Neuronal stem cell (in vitro differentiated cells): ENCODE data around the gene TUBGCP6. TPM values are rescaled to one million over a fixed set of nuclear protein-coding genes. Genes with fewer than 3 reads are reported as not detected.

Experiments used
- DNase-seq: peaks from one replicate; pipeline ENCODE4 v3.0.0-alpha.2; 2013; ENCODE audit warnings: low spot score
- H2AFZ ChIP-seq: one replicate; pipeline ENCODE4 v1.6.1; 2013; ENCODE audit warnings: mild to moderate bottlenecking, low read length, inconsistent platforms
- H2AK5ac ChIP-seq: 2 replicates; pipeline ENCODE4 v1.6.1; 2013; ENCODE audit warnings: low read depth, mild to moderate bottlenecking, inconsistent platforms, low read length, moderate library complexity, mixed read lengths
- H2BK120ac ChIP-seq: 2 replicates; pipeline ENCODE4 v1.6.1; 2013; ENCODE audit warnings: low read depth, mild to moderate bottlenecking, inconsistent platforms, low read length, moderate library complexity, mixed read lengths
- H2BK12ac ChIP-seq: one replicate; pipeline ENCODE4 v1.6.1; 2013; ENCODE audit warnings: low read length, inconsistent platforms
- H2BK15ac ChIP-seq: 2 replicates; pipeline ENCODE4 v1.6.1; 2013; ENCODE audit warnings: mild to moderate bottlenecking, low read length, inconsistent platforms, mixed read lengths
- H2BK5ac ChIP-seq: one replicate; pipeline ENCODE4 v1.6.1; 2013; ENCODE audit warnings: inconsistent platforms, mild to moderate bottlenecking, low read length, moderate library complexity
- H3K14ac ChIP-seq: one replicate; pipeline ENCODE4 v1.6.1; 2013; ENCODE audit warnings: low read length, inconsistent platforms
- H3K18ac ChIP-seq: 2 replicates; pipeline ENCODE4 v1.6.1; 2013; ENCODE audit warnings: low read length, inconsistent platforms
- H3K23ac ChIP-seq: 2 replicates; pipeline ENCODE4 v1.6.1; 2013; ENCODE audit warnings: low read depth, mild to moderate bottlenecking, mixed read lengths, low read length, inconsistent platforms; ENCODE audit not compliant: poor library complexity
- H3K27ac ChIP-seq: replicated peaks from 3 replicates; pipeline ENCODE4 v1.5.1; 2013; ENCODE audit warnings: low read length, inconsistent platforms
- H3K27me3 ChIP-seq, 3 experiments: 2 replicates each; pipeline ENCODE4 v1.6.1; 2013; ENCODE audit warnings: low read length in 3 of 3, mild to moderate bottlenecking in 2 of 3, inconsistent platforms in 1 of 3, low read depth in 1 of 3, mixed read lengths in 1 of 3, moderate library complexity in 1 of 3; ENCODE audit not compliant: control insufficient read depth in 3 of 3, insufficient read depth in 3 of 3
- H3K36me3 ChIP-seq, 2 donors: replicated peaks in 1 of 2; 2 replicates each; pipeline ENCODE4 v1.6.1; 2013; ENCODE audit warnings: low read length in 2 of 2; ENCODE audit not compliant: control insufficient read depth in 2 of 2, insufficient read depth in 2 of 2
- H3K4ac ChIP-seq: 2 replicates; pipeline ENCODE4 v1.6.1; 2013; ENCODE audit warnings: inconsistent platforms, mild to moderate bottlenecking, low read length, moderate library complexity
- H3K4me1 ChIP-seq, 2 donors: 1 replicate in 1 of 2; 2 replicates in 1 of 2; pipeline ENCODE4 v1.6.1; 2013; ENCODE audit warnings: low read length in 2 of 2, low read depth in 1 of 2; ENCODE audit not compliant: control insufficient read depth in 2 of 2, insufficient read depth in 1 of 2
- H3K4me2 ChIP-seq: one replicate; pipeline ENCODE4 v1.6.1; 2013; ENCODE audit warnings: mild to moderate bottlenecking, low read length, inconsistent platforms; ENCODE audit not compliant: insufficient read depth, poor library complexity, severe bottlenecking
- H3K4me3 ChIP-seq, 2 donors: 2 replicates each; pipeline ENCODE4 v1.5.1; 2013; ENCODE audit warnings: low read length in 2 of 2, mild to moderate bottlenecking in 2 of 2, inconsistent platforms in 1 of 2, moderate library complexity in 1 of 2
- H3K79me1 ChIP-seq: one replicate; pipeline ENCODE4 v1.6.1; 2013; ENCODE audit warnings: low read depth, mild to moderate bottlenecking, inconsistent platforms, low read length, moderate library complexity
- H3K9ac ChIP-seq: one replicate; pipeline ENCODE4 v1.6.1; 2013; ENCODE audit warnings: mild to moderate bottlenecking, low read depth, low read length, inconsistent platforms; ENCODE audit not compliant: poor library complexity
- H3K9me3 ChIP-seq, 2 donors: replicated peaks in 1 of 2; 2 replicates each; pipeline versions ENCODE3 to v1.6.1; 2013; ENCODE audit warnings: low read length in 2 of 2, mild to moderate bottlenecking in 2 of 2, inconsistent platforms in 1 of 2, low read depth in 1 of 2, mixed read lengths in 1 of 2, moderate library complexity in 1 of 2; ENCODE audit not compliant: control insufficient read depth in 2 of 2, insufficient read depth in 1 of 2
- H4K8ac ChIP-seq: one replicate; pipeline ENCODE4 v1.6.1; 2013; ENCODE audit warnings: low read depth, mild to moderate bottlenecking, inconsistent platforms, low read length, moderate library complexity
- H4K91ac ChIP-seq: one replicate; pipeline ENCODE4 v1.6.1; 2013; ENCODE audit warnings: low read length, low read depth, mild to moderate bottlenecking, inconsistent platforms; ENCODE audit not compliant: poor library complexity
- WGBS, 2 donors: extraction: QIAGEN DNeasy Blood & Tissue Kit; methylation state at CpG; one replicate each; pipeline ENCODE4 v1.1.7; 2013; ENCODE audit warnings: missing lambda C conversion rate in 2 of 2, mixed read lengths in 1 of 2; ENCODE audit not compliant: insufficient read length in 2 of 2, insufficient replicate concordance in 1 of 2; ENCODE audit errors: extremely low coverage in 2 of 2; 5-methylcytosine and 5-hydroxymethylcytosine counted together
- polyA plus RNA-seq, 2 experiments: library from polyadenylated mRNA; stranded (reverse); fragments of 200-250 nt; gene quantifications; one replicate each; pipeline ENCODE4 v1.2.3, GENCODE V29; 2013

The TUBGCP6 gene, protein sequence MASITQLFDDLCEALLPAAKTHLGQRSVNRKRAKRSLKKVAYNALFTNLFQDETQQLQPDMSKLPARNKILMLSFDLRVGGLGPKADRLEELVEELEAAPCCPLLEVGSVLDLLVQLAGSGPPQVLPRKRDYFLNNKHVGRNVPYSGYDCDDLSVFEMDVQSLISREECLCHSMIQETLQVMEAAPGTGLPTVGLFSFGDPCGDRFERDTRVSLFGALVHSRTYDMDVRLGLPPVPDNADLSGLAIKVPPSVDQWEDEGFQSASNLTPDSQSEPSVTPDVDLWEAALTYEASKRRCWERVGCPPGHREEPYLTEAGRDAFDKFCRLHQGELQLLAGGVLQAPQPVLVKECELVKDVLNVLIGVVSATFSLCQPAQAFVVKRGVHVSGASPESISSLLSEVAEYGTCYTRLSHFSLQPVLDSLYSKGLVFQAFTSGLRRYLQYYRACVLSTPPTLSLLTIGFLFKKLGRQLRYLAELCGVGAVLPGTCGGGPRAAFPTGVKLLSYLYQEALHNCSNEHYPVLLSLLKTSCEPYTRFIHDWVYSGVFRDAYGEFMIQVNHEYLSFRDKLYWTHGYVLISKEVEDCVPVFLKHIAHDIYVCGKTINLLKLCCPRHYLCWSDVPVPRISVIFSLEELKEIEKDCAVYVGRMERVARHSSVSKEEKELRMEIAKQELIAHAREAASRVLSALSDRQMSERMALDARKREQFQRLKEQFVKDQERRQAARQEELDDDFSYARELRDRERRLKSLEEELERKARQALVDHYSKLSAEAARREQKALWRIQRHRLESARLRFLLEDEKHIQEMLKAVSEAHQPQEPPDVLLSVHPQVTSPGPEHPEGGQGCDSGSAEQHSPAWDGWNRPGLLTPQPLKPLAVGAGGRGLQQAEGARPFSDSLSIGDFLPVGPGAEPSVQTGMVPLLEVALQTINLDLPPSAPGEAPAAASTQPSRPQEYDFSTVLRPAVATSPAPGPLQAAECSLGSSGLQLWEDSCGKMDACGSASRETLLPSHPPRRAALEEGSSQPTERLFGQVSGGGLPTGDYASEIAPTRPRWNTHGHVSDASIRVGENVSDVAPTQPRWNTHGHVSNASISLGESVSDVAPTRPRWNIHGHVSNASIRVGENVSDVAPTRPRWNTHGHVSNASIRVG (N-terminal part only)
- 12.1 TPM for polyA plus RNA-seq (2013, experiment 1 of 2)
- polyA plus RNA-seq (2013, experiment 2 of 2) = 12.1 TPM

DNA sequence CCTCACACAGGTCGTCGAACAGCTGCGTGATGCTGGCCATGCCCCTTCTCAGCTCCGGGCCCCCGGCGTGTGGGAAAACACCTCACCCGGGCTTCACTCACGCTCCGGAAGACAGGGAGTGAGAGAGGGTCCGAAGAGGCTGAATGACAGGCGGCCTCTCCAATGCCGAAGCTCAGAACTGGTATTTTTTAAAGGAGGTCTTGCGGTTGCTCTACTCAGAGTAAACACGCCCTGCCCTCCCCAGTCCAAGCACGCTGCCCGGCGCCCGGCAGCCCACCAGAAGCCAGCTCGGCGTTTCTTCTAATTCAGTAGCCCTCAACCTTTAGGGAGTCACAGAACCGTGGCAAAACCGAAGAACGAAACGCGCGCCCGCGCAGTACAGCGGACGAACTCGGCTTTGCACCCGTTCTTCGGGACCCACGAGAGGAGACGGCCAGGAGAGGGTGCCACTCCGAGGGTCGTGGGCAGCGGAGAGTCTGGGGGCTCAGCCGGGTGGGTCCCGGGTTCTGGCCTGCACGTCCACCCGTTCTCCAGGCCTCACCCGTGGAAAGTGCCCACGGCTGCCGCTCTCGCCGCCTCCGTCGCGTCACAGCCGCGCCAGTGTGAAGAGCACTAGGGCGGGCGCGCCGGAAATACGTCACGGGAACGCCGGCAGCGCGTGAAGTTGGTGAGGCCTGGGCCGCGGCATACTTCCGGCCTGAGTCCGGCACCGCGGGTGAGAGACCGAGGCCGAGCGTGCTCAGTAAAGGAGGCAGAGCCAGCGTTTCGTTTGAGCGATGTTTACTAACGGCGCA, at the start of gene TUBGCP6:
Gene TUBGCP6 (minus strand): TSS at position 604 of the 794 bp plus-strand sequence. CDS start 564 bp downstream, at position 40.
- Histone ChIP-seq H3K27ac (peak within 1 kb of the TSS; percentile 89), H3K9me3 (no peaks in the 10 kb centered on the region), H3K14ac (peak within 1 kb of the TSS; percentile 84), H2AK5ac (peak within 1 kb of the TSS; percentile 82), H3K23ac (peak within 1 kb of the TSS; percentile 99), H3K4me2 (peak within 1 kb of the TSS; percentile 95), H3K4me3 (peak within 1 kb of the TSS; percentile 85 to 93), H2BK120ac (no peak within 1 kb of the TSS), H2BK5ac (peak within 1 kb of the TSS; percentile 83), H3K9ac (peak within 1 kb of the TSS; percentile 99), H3K79me1 (peaks cover 29% of the 10 kb centered on the region), H4K8ac (no peak within 1 kb of the TSS), H2BK15ac (no peak within 1 kb of the TSS), H2AFZ (peak within 1 kb of the TSS; percentile 97), H3K18ac (peak within 1 kb of the TSS; percentile 98), H3K4me1 (peaks cover 16 to 38% of the 10 kb centered on the region in 2 donors), H3K36me3 (peaks cover 22 to 43% of the 10 kb centered on the region in 2 donors), H2BK12ac (peak within 1 kb of the TSS; percentile 77), H3K27me3 (no peaks in the 10 kb centered on the region), H4K91ac (no peak within 1 kb of the TSS), H3K4ac (peak within 1 kb of the TSS; percentile 85)
- peak; percentile 90 for DNase-seq
- no CpG with 5 or more reads among the region's 76 CpGs for WGBS, 2 donors

DNA sequence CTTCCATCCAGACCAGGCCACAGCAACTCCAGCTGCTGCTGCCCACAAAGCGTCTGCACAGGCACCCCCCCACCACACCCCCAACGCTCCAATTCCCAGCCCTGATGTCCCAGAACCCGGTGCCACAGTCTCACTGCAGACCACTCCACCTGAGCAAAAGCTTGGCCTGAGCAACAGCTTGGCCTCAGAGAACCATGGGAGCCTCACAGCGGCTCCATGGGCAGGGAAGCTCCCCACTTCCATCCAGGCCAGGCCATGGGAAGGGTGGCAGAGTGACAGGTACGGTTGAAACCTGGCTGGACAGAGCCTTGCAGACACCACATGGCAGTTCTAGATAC, 49.5 kb upstream of the TUBGCP6 start:
- H4K91ac ChIP-seq = peak overlapping the region; percentile 89
- peak overlapping the region; percentile 90 for H3K4ac ChIP-seq
- peak overlapping the region; percentile 98 for H2BK5ac ChIP-seq
- H4K8ac ChIP-seq = no peak overlapping the region
- no peak overlapping the region for H3K4me2 ChIP-seq
- H3K23ac ChIP-seq = peak overlapping the region; percentile 37
- peak overlapping the region; percentile 80 for H3K27ac ChIP-seq
- peaks cover 15 to 34% of the 10 kb centered on the region in 2 donors for H3K4me1 ChIP-seq
- DNase-seq = no peak
- peak overlapping the region; percentile 49 for H3K14ac ChIP-seq
- peaks cover 16 to 70% of the 10 kb centered on the region in 2 donors for H3K36me3 ChIP-seq
- H3K9me3 ChIP-seq = no peaks in the 10 kb centered on the region
- peak overlapping the region; percentile 99 for H2BK120ac ChIP-seq
- peaks cover 51% of the 10 kb centered on the region for H3K79me1 ChIP-seq
- H3K18ac ChIP-seq = peak overlapping the region; percentile 98
- peak overlapping the region; percentile 99 for H2AK5ac ChIP-seq
- H2BK15ac ChIP-seq = peak overlapping the region; percentile 82
- peak overlapping the region; percentile 86 for H2BK12ac ChIP-seq
- WGBS, 2 donors = no CpG with 5 or more reads among the region's 5 CpGs
- H3K4me3 ChIP-seq = no peak overlapping the region
- no peak overlapping the region for H3K9ac ChIP-seq
- H2AFZ ChIP-seq = no peak overlapping the region
- no peaks in the 10 kb centered on the region for H3K27me3 ChIP-seq

DNA sequence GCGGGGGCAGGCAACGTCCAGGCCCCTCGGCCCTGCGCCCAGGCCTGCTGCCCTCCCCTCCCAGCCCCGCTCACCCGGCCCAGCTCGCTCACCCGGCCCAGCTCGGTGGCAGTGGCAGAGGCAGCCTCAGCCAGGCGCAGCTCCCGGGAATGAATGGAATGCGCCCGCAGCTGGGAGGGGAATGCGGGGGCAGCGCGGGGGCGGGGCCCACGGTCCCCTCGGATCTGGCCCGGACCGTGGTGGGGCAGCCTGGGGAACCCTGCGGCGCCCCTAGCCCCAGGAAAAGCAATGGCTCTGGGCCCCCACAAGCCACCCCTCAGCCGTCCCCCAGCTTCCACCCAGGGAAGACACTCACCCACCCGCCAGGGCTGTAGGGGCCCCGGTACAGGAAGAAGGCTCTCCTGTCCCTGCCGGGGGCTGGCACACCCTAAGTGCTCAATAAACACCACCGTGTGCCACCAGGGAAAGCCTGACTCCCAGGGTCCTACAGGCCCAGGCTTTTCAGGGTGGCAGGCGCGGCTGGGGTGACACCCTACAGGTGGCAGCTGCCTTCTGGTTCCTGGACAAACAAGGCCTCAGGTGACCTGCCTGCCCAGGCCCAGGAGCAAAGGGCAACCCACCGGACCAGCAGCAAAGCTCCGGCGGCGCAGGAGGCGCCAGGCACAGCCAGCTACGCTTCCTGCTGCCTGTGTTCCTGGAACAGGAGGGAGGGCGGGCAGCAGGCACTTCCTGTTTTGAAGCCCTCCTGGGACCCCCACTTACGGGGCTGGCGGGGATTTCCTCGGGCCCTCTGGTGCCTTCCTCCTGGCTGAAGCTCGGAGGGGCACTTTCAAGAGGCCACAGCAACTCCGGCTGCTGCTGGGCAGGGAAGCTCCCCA, 48.9 kb upstream of the TUBGCP6 start:
- peak overlapping the region in 1 of 2 donors; percentile 47 for H3K4me3 ChIP-seq
- no peak overlapping the region for H2AFZ ChIP-seq
- H3K4ac ChIP-seq = peak overlapping the region; percentile 90
- peak overlapping the region; percentile 87 for H3K23ac ChIP-seq
- H3K9ac ChIP-seq = peak overlapping the region; percentile 90
- peak overlapping the region; percentile 98 for H3K18ac ChIP-seq
- H2BK5ac ChIP-seq = peak overlapping the region; percentile 98
- H3K4me1 ChIP-seq = peaks cover 15 to 31% of the 10 kb centered on the region in 2 donors
- peak overlapping the region; percentile 99 for H2BK120ac ChIP-seq
- H3K27me3 ChIP-seq = no peaks in the 10 kb centered on the region
- peak overlapping the region; percentile 87 for H2BK15ac ChIP-seq
- H2BK12ac ChIP-seq = peak overlapping the region; percentile 86
- peak overlapping the region; percentile 99 for H2AK5ac ChIP-seq
- DNase-seq = peak; percentile 84
- H4K91ac ChIP-seq = no peak overlapping the region
- H3K9me3 ChIP-seq = no peaks in the 10 kb centered on the region
- no CpG with 5 or more reads among the region's 42 CpGs for WGBS, 2 donors
- H3K4me2 ChIP-seq = peak overlapping the region; percentile 49
- peaks cover 52% of the 10 kb centered on the region for H3K79me1 ChIP-seq
- no peak overlapping the region for H3K14ac ChIP-seq
- peak overlapping the region; percentile 80 for H3K27ac ChIP-seq
- peaks cover 22 to 73% of the 10 kb centered on the region in 2 donors for H3K36me3 ChIP-seq
- H4K8ac ChIP-seq = no peak overlapping the region
